HG03045 (cell line): ENCODE data around the gene ANO3.

Source experiments
- ATAC-seq: cut with Tn5 transposase; IDR thresholded peaks from one replicate; pipeline ENCODE4 v1.9.1; 2021; ENCODE audit warnings: mild to moderate bottlenecking, moderate library complexity; ENCODE audit not compliant: unreplicated experiment

ANO3 gene

GRCh38 chr11:26353010-26353409 lies 21.1 kb downstream of the ANO3 start:
- ATAC-seq, result no peak

- ATAC-seq, result no peak
These were observed 27.1 kb downstream of the ANO3 start for GRCh38 chr11:26359055-26359454.

- no peak for ATAC-seq
These were observed 33.4 kb downstream of the ANO3 start for GRCh38 chr11:26365284-26365683.

GRCh38 chr11:26377619-26378018 lies 45.7 kb downstream of the ANO3 start:
- ATAC-seq, result no peak

- ATAC-seq, result no peak
These were observed 67.4 kb downstream of the ANO3 start for GRCh38 chr11:26399336-26399735.

GRCh38 chr11:26410706-26411366 lies 78.9 kb downstream of the ANO3 start:
- no peak for ATAC-seq

GRCh38 chr11:26412955-26413354 lies 81.0 kb downstream of the ANO3 start:
- ATAC-seq, result no peak

- ATAC-seq, result no peak
These were observed 86.5 kb downstream of the ANO3 start for GRCh38 chr11:26418386-26418912.

- no peak for ATAC-seq
These were observed 88.4 kb downstream of the ANO3 start for GRCh38 chr11:26420331-26420730.

- no peak for ATAC-seq
These were observed 92.3 kb downstream of the ANO3 start for GRCh38 chr11:26424255-26424654.

GRCh38 chr11:26439854-26440253 lies 107.9 kb downstream of the ANO3 start:
- ATAC-seq, result no peak

GRCh38 chr11:26442131-26442530 lies 110.2 kb downstream of the ANO3 start:
- ATAC-seq, result no peak

GRCh38 chr11:26443617-26444016 lies 111.7 kb downstream of the ANO3 start:
- no peak for ATAC-seq

- ATAC-seq, result no peak
These were observed 125.7 kb downstream of the ANO3 start for GRCh38 chr11:26457636-26458035.

GRCh38 chr11:26465274-26465673 lies 133.3 kb downstream of the ANO3 start:
- ATAC-seq, result no peak

GRCh38 chr11:26467506-26467905 lies 135.6 kb downstream of the ANO3 start:
- no peak for ATAC-seq

- ATAC-seq, result no peak
These were observed 139.1 kb downstream of the ANO3 start for GRCh38 chr11:26470992-26471391.

- no peak for ATAC-seq
These were observed 141.6 kb downstream of the ANO3 start for GRCh38 chr11:26473216-26474194.

GRCh38 chr11:26474401-26474800 lies 142.5 kb downstream of the ANO3 start:
- no peak for ATAC-seq

GRCh38 chr11:26477396-26477795 lies 145.5 kb downstream of the ANO3 start:
- ATAC-seq, result no peak

- ATAC-seq, result no peak
These were observed 146.8 kb downstream of the ANO3 start for GRCh38 chr11:26478710-26479109.

GRCh38 chr11:26480041-26480440 lies 148.1 kb downstream of the ANO3 start:
- no peak for ATAC-seq
